Measurements from ENCODE around the gene EIF3CL.
"Not testable (repeated sequence)": the region's sequence is repeated elsewhere in the genome, so short reads cannot be mapped to it uniquely, and the experiment has no call there.

GRCh38 chr16:28364268-28365173 lies 39.1 kb downstream of the EIF3CL start:
- not testable (repeated sequence) for TF ChIP-seq CTCF, POLR2A, EP300 (IDR thresholded peaks at IDR 0.05)

Measured in sigmoid colon (tissue), 4 donors.